NCI-H2196 treated with DMSO at 0.1 percent for 48 hours (cell line): ENCODE measurements around the gene KRT71.
A peak's percentile ranks its signal among the peaks of the same experiment; 100 is the strongest.

Source experiments
- DNase-seq: peaks from one replicate; lab custom pipeline; 2025; ENCODE audit not compliant: unreplicated experiment; lab: John Stamatoyannopoulos, UW

The KRT71 gene

DNA sequence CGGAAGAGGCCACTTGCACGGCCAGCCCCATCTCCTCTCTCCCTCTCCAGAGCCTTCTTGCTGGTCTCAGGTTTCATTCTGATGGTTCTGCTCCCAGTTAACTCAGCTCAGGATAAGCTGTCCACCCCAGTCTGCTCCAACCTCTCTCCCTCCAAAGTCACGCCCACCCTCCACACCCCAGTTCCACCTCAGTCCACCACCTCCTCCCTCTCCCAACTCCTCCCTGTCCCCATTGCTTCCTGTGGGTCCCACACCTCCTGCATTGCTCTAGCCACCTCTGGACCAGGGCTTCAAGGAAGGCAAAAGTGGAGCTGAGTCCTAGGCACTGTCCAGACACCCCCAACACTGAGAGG is 13.1 kb downstream of the KRT71 start:
- no peak for DNase-seq

- DNase-seq, result peak; percentile 31
Observed at GRCh38 chr12:52539083-52539820, 13.7 kb downstream of the KRT71 start.

GRCh38 chr12:52537101-52537500 is 15.8 kb downstream of the KRT71 start:
- no peak for DNase-seq

- no peak for DNase-seq
Observed at GRCh38 chr12:52535574-52535973, 17.4 kb downstream of the KRT71 start.

- no peak for DNase-seq
Observed at GRCh38 chr12:52534482-52534881, 18.5 kb downstream of the KRT71 start.

DNA sequence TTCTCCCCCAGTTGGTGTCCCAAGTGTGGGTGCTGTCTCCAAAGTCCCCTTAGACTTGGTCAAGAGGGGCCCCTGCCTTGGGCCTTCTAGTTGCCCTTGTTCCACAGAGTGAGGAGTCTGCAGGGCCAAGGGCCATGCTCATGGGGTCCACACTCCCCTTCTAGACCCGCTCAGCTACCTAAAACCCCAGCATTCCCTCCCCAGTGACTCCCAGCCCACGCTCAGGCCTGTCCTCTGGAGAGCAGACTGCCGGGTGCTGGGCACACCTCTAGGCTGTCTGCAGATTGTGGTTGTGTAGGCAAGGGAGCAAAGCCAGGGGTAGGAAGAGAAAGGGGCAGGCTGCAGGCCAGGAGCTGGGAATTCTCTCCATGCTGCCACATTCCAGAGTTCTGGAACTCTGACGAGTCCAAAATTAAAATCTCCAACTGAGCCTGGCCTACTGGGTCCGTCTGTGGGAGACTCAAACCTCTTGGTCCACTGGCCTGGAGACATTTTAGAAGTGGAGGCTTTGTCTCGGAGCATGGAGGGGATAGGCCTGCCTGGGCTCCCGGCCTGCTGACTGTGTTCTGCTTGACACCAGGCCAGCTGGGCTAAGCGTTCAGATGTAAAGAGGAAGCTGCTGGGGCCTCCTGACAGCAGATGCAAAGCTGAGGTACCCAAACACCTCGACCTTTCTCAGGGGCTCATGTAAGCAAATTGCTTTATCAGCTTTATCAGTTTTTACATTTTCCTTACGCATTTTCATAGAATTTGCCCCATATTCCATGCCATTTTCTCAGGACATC is 19.1 kb downstream of the KRT71 start:
- DNase-seq, result no peak

- DNase-seq, result no peak
Observed at GRCh38 chr12:52532636-52533035, 20.3 kb downstream of the KRT71 start.

DNA sequence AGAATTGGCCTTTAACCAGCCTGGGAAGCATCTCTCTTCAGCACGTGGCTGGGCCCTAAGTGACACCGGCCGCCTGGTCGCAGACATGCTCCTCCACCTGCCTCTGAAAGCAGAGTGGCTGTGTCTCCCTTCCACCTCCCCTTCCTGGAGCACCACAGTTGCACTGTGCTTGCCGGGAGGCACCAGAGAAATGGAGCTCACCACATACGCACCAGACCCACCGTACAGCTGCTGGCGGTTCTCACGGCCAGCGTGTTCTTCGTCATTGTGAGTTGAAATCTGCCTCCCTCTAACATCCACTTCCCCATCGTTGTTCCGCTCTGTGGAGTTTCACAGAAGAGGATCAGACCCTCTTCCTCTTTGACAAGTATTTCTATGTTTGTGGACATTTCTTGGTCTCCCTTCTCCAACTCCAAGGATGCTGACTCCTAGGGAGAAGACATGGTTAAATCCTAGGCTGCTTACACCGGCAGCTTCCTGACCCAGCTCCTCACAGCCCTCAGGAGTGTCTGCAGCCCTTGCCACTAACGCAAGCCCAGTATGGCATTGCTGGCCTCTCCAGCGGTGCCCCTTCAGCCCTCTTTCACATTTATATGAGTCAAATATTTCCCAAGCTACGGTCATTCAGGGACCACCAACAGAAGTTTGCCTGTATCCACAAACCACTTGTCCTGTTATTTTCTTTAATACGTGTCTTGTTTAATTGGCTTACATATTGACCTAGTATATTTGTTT is 21.2 kb downstream of the KRT71 start:
- DNase-seq, result no peak

- no peak for DNase-seq
Observed at GRCh38 chr12:52530905-52531304, 22.0 kb downstream of the KRT71 start.

- DNase-seq, result no peak
Observed at GRCh38 chr12:52530366-52530765, 22.6 kb downstream of the KRT71 start.

DNA sequence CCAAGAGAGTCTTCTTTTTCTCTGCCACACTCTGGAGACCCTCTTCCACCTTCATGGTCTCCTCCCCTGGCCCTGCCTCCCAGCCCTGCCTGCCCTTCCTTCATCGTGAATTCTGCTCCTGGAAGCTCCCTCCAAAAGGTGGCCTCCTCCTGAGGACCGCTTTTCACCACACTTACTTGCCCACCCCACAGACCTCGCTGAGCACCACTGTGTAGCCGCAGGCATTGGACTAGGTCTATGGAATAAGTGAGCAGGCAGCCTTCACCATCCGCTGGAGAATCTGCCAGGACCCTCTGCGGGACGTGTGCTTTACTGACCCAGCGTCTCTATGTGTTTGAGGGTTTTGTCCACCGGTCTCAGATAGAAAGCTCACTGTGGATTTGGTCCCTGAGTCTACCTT is 23.1 kb downstream of the KRT71 start:
- DNase-seq, result no peak

DNA sequence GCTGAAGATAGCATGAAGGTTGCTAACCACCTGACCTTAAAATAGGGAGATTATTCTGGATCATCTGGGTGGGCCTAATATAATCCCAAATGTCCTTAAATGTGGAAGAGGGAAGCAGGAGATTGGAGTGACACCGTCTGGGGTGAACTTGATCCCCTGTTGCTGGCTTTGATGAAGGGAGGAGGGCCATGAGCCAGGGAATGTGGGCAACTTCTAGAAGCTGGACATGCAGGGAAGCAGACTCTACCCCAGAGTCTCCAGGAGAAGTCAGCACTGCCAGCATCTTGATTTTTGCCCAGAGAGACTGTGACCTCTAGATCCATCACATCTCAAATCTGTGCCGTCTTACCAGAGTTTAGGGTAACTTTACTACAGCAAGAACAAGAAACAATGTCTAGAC is 23.5 kb downstream of the KRT71 start:
- DNase-seq, result no peak

- no peak for DNase-seq
Observed at GRCh38 chr12:52528641-52529143, 24.3 kb downstream of the KRT71 start.

DNA sequence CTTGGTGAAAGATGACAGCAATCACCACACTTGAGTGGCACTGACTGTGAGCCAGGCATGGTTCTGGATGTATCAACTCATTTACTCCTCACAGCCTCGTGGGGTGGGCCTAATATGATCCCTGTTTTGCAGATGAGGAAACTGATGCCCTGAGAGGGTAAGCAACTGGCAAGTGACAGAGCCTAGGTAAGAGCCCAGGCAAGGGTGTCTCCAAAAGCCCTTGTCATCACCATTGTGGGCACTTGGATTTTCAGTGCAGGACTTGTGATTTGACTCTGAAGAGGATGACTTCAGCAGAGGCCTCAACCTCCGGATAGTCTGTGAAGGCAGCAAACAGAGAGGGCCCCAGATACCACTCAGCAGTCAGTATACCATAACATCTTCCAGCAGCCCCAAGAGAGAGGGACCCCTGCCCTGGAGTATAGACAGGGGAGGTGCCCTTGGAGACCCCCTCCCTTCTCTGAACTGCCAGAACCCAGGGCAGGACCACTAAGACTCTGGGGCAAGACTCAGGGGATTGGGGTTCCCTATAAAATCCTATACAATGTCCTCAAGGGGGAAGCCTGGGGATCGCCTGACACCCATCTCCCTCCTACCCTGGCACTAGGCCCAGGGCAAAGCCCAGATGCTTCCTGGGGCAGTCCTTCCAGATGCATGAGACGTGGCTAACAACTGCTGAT is 25.7 kb downstream of the KRT71 start:
- DNase-seq, result no peak

- DNase-seq, result no peak
Observed at GRCh38 chr12:52526511-52526951, 26.4 kb downstream of the KRT71 start.

DNA sequence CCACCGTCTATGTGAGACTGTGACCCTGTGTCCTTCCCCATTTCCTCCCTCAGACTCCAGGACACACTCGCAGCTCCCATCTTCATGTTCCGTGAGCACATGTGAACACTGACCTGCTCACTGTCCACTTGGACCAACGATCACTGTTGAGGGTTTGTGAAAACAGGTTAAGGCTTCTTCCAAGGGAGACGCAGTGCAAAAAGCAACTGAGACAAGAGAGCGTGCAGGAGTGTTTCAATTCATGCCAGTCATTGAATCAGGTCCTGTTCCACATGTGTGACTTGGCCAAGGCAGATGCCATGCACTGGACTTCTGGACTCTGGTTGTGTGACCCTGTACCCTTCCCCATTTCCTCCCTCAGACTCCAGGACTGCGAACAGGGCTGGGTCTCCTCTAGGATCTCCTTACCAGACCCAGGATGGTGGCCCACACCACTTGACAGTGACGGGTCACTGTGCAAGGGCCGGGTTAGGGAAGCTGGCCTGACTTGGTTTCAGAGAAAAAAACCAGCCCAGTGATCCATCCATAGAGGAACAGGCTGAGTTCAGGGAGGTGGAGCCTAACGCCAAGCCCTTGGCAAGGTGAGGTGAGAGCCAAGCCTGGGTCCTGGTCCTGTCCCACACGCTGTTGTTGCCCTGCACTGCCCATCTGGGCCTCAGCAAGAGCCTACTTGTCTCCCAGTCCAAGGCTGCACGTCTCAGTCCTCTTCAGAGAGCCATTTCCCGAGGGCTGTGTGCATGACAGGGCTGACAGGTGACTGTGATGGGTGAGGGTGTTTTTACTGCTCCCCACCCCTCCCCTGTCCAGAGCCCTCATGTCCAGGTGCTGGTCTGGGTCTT is 27.1 kb downstream of the KRT71 start:
- DNase-seq, result no peak

DNA sequence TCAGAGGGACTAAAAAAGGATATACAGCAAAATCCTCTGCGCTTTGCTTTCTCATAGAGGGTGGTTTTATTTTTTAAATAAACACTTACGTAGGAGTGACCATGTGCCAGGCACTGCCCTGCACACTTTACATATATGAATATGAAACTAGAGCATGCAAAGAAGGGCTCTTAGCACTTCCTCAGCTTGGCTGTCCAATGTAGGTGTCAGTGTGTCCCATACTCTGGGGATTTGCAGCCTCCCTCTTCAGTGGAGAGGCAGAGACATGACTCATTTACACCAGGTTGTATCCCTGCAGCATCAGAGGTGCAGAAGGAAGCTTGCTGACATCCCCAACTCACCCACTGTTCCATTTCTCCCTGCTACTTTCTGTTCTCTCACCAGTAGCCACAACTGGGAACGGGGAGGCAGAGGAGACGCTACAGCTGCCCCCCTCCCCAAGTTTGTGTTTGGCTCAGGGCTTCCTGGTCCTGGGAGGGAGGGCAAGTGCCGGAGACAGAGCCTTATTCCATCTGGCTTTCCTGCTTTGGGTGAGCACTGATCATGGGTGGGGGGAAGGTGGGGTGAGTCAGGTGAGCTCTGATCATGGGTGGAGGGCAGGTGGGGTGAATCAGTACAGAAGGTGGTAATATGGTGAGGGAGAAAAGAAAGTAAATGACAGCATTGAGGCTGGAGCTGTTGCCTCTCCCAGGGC is 27.9 kb downstream of the KRT71 start:
- no peak for DNase-seq

DNA sequence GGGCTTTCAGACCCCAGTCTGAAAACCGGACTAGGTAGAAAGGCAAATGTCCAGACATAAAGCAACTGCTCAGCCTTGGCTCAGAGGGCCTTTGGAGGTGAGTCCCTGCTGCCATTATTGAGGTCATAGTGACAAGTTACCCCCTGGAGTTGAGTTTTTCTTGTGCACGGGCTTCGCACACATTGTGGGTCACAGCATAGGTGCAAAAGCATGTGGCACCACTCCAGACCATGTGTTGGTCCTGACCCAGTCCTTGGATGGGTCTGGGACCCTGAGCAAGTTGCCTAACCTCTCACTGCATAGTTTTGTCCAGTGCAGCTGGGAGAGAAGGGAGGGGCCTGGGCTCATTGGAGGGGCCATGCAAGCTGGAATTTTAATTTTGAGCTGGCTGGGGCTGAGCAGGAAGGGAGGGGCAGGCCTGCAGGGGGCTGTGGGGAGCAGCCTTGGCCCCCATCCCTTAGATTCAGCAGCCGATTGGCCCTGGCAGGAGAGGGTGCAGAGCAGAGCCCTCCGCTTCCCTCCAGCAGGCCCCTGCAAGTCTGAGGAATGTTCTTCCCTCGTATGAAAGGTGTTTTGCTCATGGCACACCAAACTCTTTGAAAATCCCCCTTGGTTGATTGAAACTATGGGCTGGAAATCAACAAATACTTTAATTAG is 28.6 kb downstream of the KRT71 start:
- no peak for DNase-seq

DNA sequence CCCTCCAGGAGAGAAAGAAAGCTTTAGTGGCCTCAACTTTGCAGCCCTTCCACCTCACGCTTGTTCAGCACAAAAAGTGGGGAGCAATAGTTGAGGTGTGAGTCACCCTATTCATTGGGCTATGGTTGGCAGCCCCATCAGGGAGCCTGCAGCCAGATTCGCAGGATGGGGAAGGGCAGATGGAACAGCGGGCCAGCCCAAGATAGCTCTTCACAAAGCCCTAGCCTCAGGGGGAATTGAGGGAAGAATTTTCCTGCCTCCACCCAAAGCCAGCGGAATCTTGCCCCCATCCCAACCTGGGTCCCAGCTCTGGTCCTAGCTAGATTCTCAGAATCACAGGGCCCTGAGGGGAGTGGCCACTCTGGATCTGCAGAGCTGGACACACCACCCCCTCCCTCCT is 29.1 kb downstream of the KRT71 start:
- DNase-seq, result no peak
